ENCODE measurements around the gene THEM4.
"Not testable (repeated sequence)": the region's sequence is repeated elsewhere in the genome, so short reads cannot be mapped to it uniquely, and the experiment has no call there.

THEM4 gene

DNA sequence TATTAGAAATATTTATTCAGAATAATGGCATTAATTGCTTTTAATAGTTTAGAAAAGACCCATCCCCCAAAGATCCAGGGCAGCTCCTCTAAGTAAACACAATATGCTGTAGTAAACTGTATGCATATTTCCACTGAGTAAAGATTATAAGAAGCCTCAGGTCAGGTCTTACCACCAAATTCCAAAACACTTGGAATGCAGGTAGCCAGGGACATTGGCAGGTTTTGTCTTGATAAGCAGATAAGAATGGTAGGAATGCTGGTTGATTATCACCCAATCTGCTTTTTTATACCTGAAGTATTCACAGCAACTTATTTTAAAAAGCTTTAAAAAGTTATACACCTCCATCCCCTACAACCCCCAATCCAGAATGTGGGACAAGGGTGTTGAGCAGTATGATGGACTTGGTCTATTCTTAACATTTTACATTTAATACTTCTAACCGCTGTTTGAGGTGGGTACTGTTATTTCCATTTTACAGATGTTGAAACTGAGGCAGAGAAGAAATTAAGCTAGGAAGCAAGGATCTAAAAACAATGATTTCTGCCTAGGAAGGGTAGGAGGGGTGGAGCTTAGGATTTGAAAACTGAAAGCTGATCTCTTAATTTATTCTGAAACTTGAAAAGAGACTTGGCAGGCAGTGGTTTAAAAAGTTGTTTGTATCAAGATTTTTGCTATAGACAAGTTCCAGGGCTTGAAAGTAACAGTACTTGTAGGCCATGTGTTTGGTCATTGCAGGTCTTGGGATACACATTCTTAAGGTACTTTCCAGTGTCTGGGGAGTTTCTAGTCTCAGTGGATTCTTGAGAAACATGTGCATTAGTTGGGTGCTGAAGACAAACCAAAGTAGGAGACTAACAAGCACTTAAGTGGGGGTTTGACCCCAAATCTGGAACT is 15.6 kb upstream of the THEM4 start:
- DNase-seq, result no peak

DNA sequence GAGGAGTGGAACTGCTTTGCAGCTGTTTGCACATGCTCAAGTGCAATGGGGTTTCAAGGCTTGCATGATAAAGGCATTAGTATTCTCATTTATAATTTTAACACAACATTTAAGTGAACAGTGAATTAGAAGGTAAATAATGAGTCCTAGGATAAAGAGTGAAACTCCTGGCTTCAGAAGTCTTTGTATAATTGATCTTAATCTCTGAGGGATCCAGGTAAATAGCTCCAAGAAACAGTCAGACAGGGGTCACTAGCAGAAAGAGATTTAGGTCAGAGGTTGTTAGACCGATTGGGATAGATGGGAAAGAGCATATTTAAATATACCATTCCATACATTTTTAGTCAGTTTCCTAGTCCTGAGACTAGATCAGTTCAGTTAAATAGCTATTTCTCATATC is 14.1 kb upstream of the THEM4 start:
- DNase-seq, result no peak

DNA sequence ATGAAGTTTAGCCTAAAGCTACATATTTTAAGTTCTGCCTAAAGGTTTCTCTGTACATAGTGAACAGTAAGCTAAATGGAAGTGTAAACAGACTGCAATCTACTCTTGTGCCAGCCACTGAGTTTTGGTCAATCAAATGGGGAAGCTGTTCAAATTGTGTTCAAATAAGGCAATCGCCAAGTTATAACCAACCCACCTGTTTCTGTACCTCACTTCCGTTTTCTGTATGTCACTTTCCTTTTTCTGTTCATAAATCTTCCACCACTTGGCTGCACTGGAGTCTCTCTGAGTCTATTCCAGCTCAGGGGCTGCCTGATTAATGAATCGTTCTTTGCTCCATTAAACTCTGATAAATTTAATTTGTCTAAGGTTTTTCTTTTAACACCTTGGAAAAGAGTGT is 10.8 kb upstream of the THEM4 start:
- DNase-seq, result no peak

DNA sequence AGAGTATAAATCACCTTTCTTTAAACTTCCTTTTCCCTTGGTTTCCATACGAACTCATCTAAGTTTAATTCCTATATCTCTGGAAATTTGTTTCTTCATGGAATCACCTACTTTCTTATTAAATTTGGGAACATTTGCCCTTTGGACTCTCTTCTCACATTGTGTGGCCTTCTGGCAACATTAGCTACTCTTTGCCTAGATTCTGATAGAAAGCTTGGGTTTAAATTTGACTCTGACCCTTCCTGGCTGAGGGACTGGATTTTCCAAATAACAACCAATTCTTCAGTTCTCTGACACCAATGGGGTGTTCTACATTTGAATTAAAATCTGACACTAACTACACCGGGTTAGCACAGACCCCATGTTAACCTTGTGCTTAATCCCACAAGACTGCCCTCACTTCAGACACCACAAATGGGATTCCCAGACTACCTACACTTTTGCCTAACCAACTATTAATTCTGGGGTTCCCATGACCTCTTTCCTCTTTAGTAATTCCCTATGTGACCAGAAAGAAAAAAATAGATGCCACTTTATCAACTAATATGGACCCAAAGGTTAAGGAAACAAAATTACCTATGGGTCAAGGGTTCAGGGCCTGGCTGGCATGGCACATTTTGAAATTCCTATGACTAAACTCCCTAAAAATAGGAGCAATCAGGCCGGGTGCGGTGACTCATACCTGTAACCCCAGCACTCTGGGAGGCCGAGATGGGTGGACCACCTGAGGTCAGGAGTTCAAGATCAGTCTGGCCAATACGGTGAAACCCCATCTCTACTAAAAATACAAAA is 9.7 kb upstream of the THEM4 start:
- DNase-seq, result no peak

DNA sequence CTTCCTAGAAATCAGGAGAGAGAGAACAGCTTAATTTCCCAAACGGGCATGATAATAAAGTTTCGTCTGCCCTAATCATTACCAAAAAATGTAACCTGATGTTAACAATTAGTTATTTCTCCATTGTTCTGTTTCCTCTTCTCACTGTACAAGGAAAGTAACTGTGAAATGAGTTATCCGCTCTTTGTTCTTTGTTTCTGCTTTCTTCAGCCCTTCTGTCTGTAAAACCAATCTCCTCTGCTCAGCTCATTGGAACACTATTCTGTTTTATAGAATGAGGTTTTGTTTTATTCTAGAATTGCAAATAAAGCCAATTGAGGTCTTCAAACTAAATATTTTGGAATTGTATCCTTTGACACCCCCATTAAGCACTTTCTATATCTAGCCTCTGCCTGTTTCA is 8.8 kb upstream of the THEM4 start:
- no peak for DNase-seq

DNA sequence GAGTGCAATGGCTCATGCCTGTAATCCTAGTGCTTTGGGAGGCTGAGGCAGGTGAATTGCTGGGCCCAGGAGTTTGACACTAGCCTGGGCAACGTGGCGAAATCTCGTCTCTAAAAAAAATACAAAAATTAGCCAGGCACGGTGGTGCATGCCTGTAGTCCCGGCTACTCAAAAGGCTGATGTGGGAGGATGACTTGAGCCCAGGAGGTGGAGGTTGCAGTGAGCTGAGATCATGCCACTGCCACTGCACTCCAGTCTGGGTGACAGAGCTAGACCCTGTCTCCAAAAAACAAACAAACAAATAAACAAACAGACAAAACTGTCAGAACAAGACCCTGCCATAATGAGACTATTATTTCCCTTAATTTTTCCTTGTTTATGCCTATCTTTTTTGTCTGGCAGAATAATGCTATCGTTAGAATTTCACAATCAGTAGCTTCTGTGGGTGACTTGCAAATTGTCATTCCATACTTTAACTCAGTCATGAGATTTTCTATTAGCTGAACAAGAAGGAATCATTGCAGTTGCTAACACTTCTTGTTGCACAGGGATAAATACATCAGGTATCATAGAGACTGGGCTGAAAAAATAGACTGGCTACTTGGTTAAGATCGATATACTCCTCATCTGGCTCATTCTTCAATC is 7.5 kb upstream of the THEM4 start:
- DNase-seq, result no peak

DNA sequence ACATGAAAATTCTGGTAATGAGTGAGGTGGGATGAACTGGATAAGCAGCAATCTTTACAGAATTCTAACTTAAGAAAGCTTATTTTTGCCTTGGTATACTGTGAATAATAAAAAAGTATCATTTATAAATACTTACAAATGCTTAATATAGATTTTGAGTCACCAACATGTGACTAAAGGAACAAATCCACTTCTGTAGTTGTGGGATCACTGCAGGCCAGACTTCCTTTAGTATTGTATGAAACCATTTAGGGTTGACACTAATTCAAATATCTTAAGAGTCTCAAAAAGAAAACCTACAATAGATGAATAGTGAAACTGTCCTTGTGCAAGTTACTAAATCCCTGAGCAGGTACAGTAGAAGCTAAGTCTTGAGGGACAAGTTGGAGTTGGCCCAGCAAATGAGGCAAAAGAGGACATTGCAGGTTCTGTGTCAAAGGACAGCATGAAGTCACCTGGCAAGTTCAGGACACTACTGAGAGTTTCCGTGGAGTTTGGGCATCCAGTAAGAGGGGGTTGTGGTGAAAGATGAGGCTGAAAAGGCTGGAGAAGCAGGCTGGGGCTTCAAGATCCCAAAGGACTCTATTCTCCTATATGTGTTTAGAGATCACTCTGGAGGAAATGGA is 5.9 kb upstream of the THEM4 start:
- DNase-seq, result no peak

DNA sequence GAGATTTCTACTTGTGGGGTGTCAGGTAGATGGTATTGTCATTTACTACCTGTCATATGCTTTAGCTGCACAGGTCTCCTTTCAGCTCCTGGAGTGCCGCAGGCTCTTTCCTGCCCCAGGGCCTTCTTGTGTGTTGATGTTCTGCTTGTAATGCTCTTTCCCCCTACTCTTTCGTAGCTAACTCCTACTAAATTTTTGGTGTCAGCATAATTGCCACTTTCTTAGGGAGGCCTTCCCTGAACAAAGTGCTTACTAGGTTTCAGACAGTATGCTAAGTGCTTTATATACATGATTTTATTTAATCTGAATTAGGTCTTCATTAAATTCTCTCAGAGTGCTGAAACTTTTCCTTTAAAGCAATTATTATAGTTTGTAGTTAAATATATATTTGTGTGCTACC is 4.8 kb upstream of the THEM4 start:
- no peak for DNase-seq

DNA sequence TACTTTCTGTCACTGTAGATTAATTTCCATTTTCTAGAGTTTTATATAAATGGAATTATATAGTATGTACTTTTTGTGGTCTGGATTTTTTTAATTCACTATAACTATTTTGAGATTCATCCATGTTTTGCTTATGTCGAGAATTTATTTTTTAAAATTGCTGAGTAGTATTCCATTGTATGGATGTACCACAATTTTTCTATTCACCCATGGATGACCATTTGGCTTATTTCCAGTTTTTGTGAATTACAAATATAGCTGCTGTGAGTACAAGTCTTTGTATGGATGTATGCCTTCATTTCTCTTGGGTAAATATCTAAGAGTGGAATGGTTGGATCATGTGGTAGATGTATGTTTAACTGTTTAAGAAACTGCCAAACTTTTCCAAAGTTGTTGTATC is 3.7 kb upstream of the THEM4 start:
- DNase-seq, result no peak

DNA sequence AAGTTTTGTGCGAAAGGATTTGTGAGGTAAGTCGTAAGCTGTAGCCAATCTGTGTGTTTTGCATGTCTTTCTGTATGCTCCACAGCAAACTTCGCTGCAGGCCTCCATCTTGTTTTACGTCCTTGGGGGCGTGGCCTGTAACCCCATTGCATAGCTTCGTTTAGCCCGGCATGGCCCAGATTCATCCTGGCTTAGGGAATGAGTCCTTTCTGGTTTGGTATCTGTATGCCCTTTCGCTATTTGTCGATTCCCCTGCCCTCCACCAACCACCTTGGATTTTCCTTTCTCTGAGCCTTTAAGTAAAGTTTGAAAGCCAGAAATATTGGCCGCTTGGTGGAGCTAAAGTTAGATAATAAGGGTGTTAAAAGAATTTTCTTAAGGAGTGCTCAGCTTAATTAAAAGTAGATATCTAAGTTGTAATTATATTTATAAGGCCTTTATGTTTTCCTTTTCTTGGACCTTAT is 1.1 kb downstream of the THEM4 start:
- DNase-seq, result no peak

DNA sequence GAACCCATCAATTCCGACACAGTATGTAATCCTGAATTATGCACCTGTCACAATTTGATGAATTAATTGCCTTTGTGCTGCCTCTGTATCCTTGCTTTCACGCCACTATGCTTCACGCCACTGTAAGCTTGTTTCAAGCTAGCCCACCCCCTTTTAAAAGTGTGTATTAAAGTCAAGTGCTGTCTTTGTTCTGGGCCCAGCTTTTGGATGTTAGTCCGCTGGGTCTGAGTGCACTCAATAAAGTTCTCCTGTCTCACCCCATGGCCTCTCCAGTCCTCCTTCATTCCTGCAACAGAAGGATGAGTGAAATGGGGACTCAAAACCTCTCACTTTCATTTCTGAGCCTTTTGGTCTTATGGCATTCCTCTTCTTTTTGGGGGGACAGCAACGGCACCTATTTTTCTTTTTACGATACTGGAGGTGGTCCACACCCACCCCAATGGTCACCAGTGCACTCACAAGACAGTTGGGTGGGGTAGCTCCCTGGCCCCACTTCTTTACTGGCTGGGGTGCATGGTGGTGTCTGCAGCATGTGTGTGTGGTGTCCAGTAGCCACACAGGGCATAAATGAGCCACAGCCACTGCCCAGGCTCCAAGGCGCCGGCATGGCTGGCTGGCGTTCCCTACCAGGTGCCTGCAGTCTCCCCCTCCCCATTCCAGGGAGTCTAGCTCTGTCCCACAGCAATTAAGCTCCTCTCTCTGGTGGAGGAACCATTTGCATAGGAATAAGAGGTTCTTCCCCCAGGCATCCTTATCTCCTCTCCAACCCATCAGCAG is 1.8 kb downstream of the THEM4 start:
- no peak for DNase-seq

DNA sequence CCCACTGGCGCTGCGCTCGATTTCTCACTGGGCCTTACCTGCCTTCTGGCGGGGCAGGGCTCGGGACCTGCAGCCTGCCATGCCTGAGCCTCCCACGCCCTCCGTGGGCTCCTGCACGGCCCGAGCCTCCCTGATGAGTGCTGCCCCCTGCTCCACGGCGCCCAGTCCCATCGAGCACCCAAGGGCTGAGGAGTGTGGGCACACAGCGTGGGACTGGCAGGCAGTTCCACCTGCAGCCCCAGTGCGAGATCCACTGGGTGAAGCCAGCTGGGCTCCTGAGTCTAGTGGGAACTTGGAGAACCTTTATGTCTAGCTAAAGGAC is 3.0 kb downstream of the THEM4 start:
- DNase-seq, result not testable (repeated sequence)

DNA sequence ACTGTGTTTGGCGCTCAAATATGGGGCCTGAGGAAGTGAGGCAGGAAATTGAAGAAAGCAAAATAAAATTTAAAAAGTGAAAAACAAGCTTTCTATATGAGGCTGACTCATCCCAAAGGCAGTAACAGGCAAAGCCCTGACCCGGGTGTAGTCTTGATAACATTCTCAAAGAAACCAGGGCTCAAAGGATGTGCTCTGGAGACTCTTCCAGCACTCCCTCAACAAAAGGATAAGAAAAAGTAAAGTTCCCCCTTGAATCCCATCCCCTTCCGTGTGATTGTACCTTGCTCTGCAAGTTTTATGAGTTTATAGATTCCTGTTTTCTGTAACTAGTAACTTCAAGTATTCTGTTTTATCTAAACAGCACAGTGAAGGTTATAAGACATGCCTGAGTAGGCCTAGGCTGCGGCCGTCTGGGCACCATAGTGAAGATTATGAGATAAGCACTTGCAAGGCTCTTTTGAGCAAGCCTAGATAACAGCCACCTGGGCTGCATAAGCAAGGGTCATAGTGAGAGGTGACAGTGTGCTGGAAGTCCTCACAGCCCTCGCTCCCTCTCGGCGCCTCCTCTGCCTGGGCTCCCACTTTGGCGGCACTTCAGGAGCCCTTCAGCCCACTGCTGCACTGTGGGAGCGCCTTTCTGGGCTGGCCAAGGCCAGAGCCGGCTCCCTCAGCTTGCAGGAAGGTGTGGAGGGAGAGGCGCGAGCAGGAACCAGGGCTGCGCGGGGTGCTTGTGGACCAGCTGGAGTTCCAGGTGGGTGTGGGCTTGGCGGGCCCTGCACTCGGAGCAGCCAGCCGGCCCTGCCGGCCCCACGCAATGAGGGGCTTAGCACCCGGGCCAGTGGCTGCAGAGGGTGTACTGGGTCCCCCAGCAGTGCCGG is 3.6 kb downstream of the THEM4 start:
- DNase-seq, result not testable (repeated sequence)

DNA sequence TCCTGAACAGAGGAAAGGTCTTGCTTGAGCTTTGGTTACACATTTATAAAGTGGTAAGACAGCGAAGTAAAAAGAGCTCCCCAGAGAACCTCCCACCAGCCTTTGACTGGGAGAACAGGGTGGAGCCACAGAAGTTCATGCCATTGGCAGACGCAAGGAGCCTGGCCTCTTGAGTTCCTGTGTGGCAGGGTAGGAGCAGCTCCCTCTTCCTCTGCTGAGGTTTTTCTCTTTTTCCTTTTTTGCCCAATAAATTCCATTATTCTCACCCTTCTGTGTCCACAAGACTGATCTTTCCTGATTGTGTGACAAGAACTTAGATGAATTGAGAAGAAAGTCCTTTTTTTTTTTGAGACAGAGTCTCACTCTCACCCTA is 4.3 kb downstream of the THEM4 start:
- no peak for DNase-seq

DNA sequence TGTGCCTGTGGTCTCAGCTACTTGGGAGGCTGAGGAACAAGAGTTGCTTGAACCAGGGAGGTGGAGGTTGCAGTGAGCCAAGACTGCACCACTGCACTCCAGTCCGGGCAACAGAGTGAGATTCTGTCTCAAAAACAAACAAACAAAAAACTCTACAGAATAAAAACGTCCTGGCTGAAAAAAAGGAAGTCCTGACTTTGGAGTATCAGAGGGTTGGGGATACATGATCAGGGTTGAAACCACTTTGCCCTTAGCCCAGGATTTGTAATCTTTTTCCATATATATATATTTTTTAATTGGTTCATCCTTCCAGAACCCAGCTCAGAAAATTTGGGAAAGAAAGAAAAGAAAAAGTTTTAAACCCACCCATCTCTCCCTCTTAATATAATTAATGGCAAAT is 6.5 kb downstream of the THEM4 start:
- DNase-seq, result no peak

DNA sequence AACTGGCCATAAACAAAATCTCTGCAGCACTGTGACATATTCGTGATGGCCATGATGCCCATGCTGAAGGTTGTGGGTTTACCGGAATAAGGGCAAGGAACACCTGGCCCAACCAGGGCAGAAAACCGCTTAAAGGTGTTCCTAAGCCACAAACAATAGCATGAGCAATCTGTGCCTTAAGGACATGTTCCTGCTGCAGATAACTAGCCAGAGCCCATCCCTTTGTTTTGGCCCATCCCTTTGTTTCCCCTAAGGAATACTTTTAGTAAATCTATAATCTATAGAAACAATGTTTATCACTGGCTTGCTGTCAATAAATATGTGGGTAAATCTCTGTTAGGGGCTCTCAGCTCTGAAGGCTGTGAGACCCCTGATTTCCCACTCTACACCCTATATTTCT is 8.5 kb downstream of the THEM4 start:
- not testable (repeated sequence) for DNase-seq

DNA sequence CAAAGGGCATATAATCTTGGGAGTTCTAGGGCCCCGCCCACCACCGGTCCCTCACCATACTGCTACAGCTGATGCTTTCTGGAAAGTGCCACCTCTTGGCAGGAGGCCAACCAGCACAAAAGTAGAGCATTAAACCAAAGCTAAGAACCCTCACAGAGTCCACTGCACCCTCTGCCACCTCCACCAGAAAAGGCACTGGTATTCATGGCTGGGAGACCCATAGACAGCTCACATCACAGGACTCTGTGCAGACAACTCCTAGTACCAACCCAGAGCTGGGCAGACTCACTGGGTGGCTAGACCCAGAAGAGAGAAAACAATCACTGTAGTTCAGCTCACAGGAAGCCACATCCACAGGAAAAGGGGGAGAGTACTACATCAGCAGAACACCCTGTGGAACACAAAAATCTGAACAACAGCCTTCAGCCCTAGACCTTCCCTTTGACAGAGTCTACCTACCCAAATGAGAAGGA is 10.8 kb downstream of the THEM4 start:
- DNase-seq, result no peak

DNA sequence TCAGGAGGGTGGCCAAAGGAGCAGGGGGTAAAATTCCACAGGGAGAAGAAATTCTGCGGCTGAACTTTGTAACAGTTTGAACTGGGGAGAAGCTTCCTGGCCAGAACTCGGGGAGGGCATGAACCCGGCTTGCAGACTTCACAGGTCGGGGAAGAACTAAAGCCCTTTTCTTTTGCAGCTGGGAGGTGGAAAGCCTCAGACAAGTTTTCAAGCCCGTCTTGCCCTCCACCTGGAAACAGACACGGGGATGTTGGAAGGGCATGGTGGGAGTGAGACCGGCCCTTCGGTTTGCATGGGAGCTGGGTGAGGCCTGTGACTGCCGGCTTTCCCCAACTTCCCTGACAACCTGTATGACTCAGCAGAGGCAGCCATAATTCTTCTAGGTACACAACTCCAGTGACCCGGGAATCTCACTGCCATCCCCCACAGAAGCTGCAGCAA is 11.3 kb downstream of the THEM4 start:
- DNase-seq, result no peak

DNA sequence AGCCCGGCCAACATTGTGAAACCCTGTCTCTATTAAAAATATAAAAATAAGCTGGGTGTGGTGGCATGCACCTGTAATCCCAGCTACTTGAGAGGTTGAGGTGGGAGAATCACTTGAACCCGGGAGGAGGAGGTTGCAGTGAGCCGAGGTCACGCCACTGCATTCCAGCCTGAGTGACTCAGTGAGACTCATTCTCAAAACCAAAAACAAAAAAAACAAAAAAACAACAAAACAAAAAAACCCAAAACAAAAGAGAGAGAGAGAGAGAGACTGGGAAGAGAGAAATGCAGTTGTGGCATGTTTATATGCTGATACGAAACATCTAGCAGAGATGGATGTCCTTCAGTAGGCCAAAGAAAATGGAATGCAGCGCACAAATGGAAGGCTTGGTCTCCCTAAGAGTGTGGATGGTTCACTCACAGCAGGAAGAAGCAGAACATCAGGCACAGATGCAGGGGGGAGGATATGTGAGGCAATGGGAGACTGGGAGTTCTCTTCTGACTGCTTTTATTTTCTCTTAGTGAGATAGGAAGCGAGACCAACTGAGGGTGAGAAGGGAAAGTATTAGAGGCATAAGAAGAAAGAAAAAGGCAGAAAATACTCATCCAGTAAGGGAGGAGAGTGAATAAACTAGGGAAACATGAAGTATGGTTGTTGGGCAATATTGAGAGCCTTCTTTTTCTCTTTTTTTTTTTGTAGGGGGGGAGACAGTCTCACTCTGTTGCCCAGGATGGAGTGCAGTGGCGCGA is 16.0 kb downstream of the THEM4 start:
- DNase-seq, result no peak

DNA sequence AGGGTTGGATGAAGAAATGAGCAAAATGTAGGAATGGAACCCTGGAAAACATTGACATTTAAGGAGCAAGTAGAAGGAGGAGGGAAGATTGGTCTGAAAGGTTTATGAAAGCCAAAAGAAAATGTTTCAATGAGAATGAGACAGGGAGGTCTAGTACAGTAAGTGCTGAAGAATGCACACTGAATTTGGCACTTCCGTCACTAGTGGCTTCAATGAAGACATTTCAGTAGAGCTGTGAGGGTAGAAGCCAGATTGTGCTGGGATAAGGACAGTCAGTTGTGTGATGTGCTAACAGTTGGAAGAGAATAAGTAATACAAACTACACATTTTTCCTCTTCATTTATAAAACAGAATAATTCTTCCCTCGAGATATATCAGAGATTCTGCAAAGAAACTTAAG is 17.1 kb downstream of the THEM4 start:
- no peak for DNase-seq

DNA sequence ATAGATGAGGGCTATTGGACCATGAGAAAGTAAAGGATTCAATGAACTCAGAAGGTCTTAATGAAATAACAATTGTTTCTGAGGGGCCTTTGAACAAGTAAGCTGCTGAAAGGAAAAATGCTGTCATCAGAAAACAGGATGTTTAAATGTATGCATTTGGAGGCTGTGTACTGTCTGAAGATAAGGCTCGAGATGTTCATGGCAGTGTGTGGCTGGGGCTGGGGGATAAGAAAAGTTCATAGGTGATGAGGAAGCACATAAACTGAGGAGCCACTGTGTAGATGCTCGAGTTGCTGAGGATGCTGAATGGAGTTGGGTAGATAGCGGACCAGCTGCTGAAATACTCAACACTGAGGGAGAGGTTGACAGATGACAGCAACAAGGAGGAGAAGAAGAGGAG is 17.8 kb downstream of the THEM4 start:
- no peak for DNase-seq

Data from NCI-H187 treated with DMSO at 0.1 percent for 48 hours (cell line).